SJSA1 (cell line): ENCODE measurements around the gene ENAM. TPM values are rescaled to one million over a fixed set of nuclear protein-coding genes. Genes with fewer than 3 reads are reported as not detected.
"Not testable (repeated sequence)": the region's sequence is repeated elsewhere in the genome, so short reads cannot be mapped to it uniquely, and the experiment has no call there.

Experiments used
- DNase-seq, 2 experiments: peaks; one replicate each; pipeline ENCODE4 v3.0.0-alpha.2; 2015 to 2020; ENCODE audit warnings: low spot score in 2 of 2, low read depth in 1 of 2
- H3K27ac ChIP-seq: fragments of 250-450 bp; sonication (Bioruptor Pico); 2 replicates; pipeline ENCODE4 v1.5.1; 2020; ENCODE audit warnings: mild to moderate bottlenecking, moderate library complexity
- H3K27me3 ChIP-seq: fragments of 250-450 bp; sonication (Bioruptor Pico); replicated peaks from 2 replicates; pipeline ENCODE4 v1.5.1; 2020; ENCODE audit warnings: mild to moderate bottlenecking, moderate library complexity
- H3K36me3 ChIP-seq: fragments of 250-450 bp; sonication (Bioruptor Pico); 2 replicates; pipeline ENCODE4 v1.5.1; 2020; ENCODE audit warnings: mild to moderate bottlenecking
- H3K4me1 ChIP-seq: fragments of 250-450 bp; sonication (Bioruptor Pico); replicated peaks from 2 replicates; pipeline ENCODE4 v1.6.1; 2021; ENCODE audit warnings: mild to moderate bottlenecking
- H3K4me3 ChIP-seq: fragments of 250-450 bp; sonication (Bioruptor Pico); 2 replicates; pipeline ENCODE4 v1.5.1; 2020; ENCODE audit warnings: mild to moderate bottlenecking
- H3K9me3 ChIP-seq: fragments of 250-450 bp; sonication (Bioruptor Pico); replicated peaks from 2 replicates; pipeline ENCODE4 v1.5.1; 2020; ENCODE audit warnings: mild to moderate bottlenecking
- total RNA-seq: library from RNA; depleted of rRNA; stranded (reverse); fragments of >200 nt; shearing (Covaris generic); gene quantifications from 2 replicates; pipeline ENCODE4 v1.2.3, GENCODE V29; 2014

The ENAM gene
- total RNA-seq, 1 experiment from 2014 or later: not detected

- H3K9me3 ChIP-seq, DNase-seq, H3K36me3 ChIP-seq, H3K27ac ChIP-seq, H3K27me3 ChIP-seq, H3K4me1 ChIP-seq, H3K4me3 ChIP-seq: not testable (repeated sequence)
These were observed 22.2 kb downstream of the ENAM start for GRCh38 chr4:70650741-70651140.

GRCh38 chr4:70651864-70652506 lies 23.4 kb downstream of the ENAM start:
- Histone ChIP-seq H3K27ac (no peak overlapping the region), H3K27me3 (peaks cover 6% of the 10 kb centered on the region; the same call in 1 of the 2 replicates), H3K4me1 (no peaks in the 10 kb centered on the region), H3K36me3 (no peaks in the 10 kb centered on the region), H3K9me3 (no peaks in the 10 kb centered on the region; the same call in 1 of the 2 replicates), H3K4me3 (no peak overlapping the region)
- peak in 1 of 2 experiments; percentile 10 for DNase-seq

- no peaks in the 10 kb centered on the region for H3K9me3 ChIP-seq
- no peak overlapping the region for H3K27ac ChIP-seq
- H3K4me3 ChIP-seq: no peak overlapping the region
- H3K4me1 ChIP-seq: no peaks in the 10 kb centered on the region
- peaks cover 9% of the 10 kb centered on the region; the same call in 1 of the 2 replicates for H3K27me3 ChIP-seq
- DNase-seq: no peak
- no peaks in the 10 kb centered on the region for H3K36me3 ChIP-seq
These were observed 26.1 kb downstream of the ENAM start for GRCh38 chr4:70654605-70655011.

DNA sequence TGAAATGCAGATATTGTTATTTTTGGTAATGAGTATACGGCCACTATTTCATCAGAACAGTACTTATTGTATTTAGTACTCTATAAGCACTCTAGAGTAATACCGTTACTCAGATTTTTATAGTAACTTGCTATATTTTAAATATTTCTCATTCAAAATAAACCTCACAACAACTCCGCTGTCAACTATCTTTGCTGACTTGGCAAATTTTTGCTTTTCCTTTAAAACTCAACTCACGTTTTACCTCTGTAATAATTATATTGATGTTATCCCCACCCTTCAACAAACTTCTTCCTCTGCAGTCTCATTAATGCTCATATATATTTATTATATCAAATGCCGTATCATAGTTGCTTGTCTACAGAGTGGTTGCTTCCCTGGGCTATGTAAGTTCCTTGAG lies 28.8 kb downstream of the ENAM start:
- no peak for DNase-seq
- Histone ChIP-seq H3K9me3 (no peaks in the 10 kb centered on the region), H3K36me3 (no peaks in the 10 kb centered on the region), H3K4me3 (no peak overlapping the region), H3K27ac (no peak overlapping the region), H3K27me3 (peaks cover 9% of the 10 kb centered on the region; the same call in 1 of the 2 replicates), H3K4me1 (no peaks in the 10 kb centered on the region)

- DNase-seq: no peak
- peaks cover 9% of the 10 kb centered on the region; the same call in 1 of the 2 replicates for H3K27me3 ChIP-seq
- H3K36me3 ChIP-seq: no peaks in the 10 kb centered on the region
- no peaks in the 10 kb centered on the region for H3K9me3 ChIP-seq
- H3K27ac ChIP-seq: no peak overlapping the region
- H3K4me3 ChIP-seq: no peak overlapping the region
- no peaks in the 10 kb centered on the region for H3K4me1 ChIP-seq
These were observed 29.9 kb downstream of the ENAM start for GRCh38 chr4:70658418-70658817.

DNA sequence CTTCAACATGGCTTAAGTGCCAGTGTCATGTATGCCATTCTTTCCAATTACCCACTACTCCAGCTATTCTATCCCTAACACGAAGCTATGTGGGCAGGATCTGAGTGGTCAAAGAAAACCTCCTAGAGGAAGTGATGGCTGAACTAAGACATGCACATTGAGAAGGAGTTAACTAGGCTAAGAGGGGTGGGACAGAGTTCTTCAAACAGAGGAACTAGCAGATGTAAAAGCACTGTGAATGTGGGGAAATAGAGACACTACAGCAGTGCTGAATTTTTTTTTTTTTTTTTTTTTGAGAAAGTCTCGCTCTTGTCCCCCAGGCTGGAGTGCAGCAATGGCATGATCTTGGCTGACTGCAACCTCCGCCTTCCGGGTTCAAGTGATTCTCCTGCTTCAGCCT lies 31.6 kb downstream of the ENAM start:
- H3K27me3 ChIP-seq: peaks cover 6% of the 10 kb centered on the region; the same call in 1 of the 2 replicates
- no peak overlapping the region for H3K4me3 ChIP-seq
- H3K36me3 ChIP-seq: no peaks in the 10 kb centered on the region
- DNase-seq: no peak
- H3K27ac ChIP-seq: no peak overlapping the region
- H3K9me3 ChIP-seq: no peaks in the 10 kb centered on the region
- H3K4me1 ChIP-seq: no peaks in the 10 kb centered on the region

GRCh38 chr4:70661309-70661922 lies 32.9 kb downstream of the ENAM start:
- H3K4me1 ChIP-seq, H3K9me3 ChIP-seq: not testable (repeated sequence)

DNA sequence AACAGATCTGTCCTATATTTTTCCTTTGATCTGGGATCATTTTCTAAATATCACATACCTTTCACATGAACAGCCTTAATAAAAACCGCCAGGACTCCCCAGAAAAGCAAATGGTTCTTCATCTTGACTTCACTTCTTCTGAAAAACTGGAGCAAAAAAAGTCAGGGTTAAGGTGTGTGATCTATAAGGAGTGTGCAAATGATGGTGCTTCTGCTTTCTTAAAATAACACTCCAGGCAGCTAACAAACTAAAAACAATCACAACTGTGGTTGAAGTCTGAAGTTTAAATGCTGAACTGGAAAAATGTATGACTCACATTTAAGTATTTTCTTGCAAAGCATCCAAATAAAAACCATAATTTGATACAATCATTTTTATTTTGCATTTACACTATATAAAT lies 37.8 kb downstream of the ENAM start, which contains the start of gene JCHAIN:
JCHAIN (minus strand) TSS at position 140 of the 400 bp plus-strand sequence; CDS start at position 122, 18 bp downstream.
- no peak within 1 kb of the TSS for H3K4me3 ChIP-seq
- H3K27ac ChIP-seq: no peak within 1 kb of the TSS
- no peaks in the 10 kb centered on the region; the same call in 1 of the 2 replicates for H3K27me3 ChIP-seq
- no peaks in the 10 kb centered on the region for H3K4me1 ChIP-seq
- H3K36me3 ChIP-seq: no peaks in the 10 kb centered on the region
- no peaks in the 10 kb centered on the region for H3K9me3 ChIP-seq
- no peak for DNase-seq

More at GRCh38 chr4:70661309-70661922, 32.9 kb downstream of the ENAM start:
- not testable (repeated sequence) for H3K4me3 ChIP-seq, DNase-seq, H3K36me3 ChIP-seq, H3K27me3 ChIP-seq, H3K27ac ChIP-seq

DNA sequence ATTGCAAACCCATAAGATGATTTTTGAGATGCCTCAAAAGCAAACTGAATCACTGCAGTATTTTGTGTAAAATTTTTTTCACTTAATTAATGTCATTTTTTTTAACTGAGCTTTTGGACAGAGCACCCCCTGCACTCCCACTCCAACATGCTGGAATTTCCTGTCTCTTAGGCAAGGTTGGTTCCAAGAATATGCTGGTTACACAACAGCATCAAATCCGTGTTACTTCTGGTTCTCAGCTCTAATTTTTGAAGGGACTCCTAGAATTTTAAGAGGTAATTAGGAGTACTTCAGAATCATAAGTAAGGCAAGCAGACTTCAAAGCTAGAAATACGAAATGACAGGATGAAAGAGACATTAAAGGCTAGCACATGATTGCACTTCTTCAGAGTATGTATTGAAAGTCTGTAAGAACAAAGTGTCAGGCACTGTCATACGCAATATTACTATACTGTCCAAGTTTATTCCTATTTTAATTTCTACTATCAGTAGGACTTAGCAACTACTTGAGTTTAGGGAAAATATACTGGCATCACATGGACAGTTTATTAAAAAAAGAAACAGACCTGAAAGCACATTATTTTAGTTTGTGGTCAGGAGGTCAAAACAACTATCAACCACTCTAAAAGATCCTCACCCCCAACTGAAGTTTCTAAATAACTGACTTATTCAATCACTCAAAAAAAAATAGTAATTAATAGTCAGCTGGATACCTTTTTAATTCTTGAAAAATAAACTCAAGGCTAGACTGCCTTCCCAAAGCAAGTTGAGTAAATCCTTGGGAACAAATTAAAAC lies 39.4 kb downstream of the ENAM start:
- no peak overlapping the region for H3K4me3 ChIP-seq
- no peaks in the 10 kb centered on the region for H3K9me3 ChIP-seq
- no peaks in the 10 kb centered on the region for H3K36me3 ChIP-seq
- no peak for DNase-seq
- H3K4me1 ChIP-seq: no peaks in the 10 kb centered on the region
- no peaks in the 10 kb centered on the region; the same call in 1 of the 2 replicates for H3K27me3 ChIP-seq
- no peak overlapping the region for H3K27ac ChIP-seq

- H3K9me3 ChIP-seq: no peaks in the 10 kb centered on the region
- H3K27ac ChIP-seq: no peak overlapping the region
- H3K4me1 ChIP-seq: no peaks in the 10 kb centered on the region
- peaks cover 6% of the 10 kb centered on the region; the same call in 1 of the 2 replicates for H3K27me3 ChIP-seq
- DNase-seq: no peak
- H3K4me3 ChIP-seq: no peak overlapping the region
- H3K36me3 ChIP-seq: no peaks in the 10 kb centered on the region
These were observed 41.9 kb downstream of the ENAM start for GRCh38 chr4:70670332-70671014.

- Histone ChIP-seq H3K4me3 (no peak overlapping the region), H3K36me3 (no peaks in the 10 kb centered on the region), H3K27ac (no peak overlapping the region), H3K27me3 (peaks cover 6% of the 10 kb centered on the region; the same call in 1 of the 2 replicates), H3K4me1 (no peaks in the 10 kb centered on the region), H3K9me3 (no peaks in the 10 kb centered on the region)
- DNase-seq: no peak
These were observed 42.5 kb downstream of the ENAM start for GRCh38 chr4:70671091-70671490.

DNA sequence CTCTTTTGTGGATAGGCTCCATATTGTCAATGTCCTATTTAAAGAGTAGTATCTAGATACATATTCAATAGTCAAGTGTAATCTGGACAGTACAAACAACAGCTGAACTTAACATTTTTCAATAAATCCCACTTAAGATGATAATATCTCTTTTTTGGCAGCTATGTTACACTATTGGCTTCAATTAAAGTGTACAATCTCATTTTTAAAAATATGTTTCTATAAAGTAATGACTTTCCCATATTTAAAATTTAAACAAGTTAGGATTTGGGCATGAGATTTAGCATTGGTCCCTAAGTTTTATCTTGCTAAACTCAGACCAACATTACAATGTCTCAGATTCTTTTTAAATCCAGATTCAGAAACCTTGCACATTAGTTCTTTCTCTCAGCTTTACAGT lies 45.6 kb downstream of the ENAM start:
- Histone ChIP-seq H3K27me3 (0 out of 2 replicates have a peak, but pooled peaks cover 6% of the 10 kb centered on the region), H3K27ac (no peak overlapping the region), H3K4me3 (no peak overlapping the region), H3K9me3 (no peaks in the 10 kb centered on the region), H3K4me1 (no peaks in the 10 kb centered on the region), H3K36me3 (no peaks in the 10 kb centered on the region)
- DNase-seq: no peak

DNA sequence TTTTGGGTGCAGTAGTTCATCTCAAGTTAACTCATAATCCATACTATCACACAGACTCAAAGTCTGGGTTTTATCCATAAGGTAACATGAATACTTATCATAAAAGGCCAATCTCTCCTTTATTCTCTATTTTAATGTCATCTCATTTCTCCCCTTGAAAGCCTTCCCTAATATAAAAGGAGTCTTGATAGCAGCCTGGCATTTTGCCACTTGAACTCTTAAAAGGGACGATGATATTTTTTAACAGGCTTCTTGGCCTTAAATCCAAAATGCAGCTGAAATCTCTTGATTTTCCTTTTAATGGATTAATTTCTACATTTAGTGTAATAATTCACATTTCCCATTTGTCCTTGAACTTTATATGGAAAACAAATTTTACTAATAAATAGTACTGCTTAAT lies 46.2 kb downstream of the ENAM start:
- H3K36me3 ChIP-seq: no peaks in the 10 kb centered on the region
- H3K9me3 ChIP-seq: no peaks in the 10 kb centered on the region
- 0 out of 2 replicates have a peak, but pooled peaks cover 6% of the 10 kb centered on the region for H3K27me3 ChIP-seq
- H3K4me1 ChIP-seq: no peaks in the 10 kb centered on the region
- DNase-seq: no peak
- no peak overlapping the region for H3K4me3 ChIP-seq
- no peak overlapping the region for H3K27ac ChIP-seq
